ENCODE measurements around the gene CHCHD4.

DNA sequence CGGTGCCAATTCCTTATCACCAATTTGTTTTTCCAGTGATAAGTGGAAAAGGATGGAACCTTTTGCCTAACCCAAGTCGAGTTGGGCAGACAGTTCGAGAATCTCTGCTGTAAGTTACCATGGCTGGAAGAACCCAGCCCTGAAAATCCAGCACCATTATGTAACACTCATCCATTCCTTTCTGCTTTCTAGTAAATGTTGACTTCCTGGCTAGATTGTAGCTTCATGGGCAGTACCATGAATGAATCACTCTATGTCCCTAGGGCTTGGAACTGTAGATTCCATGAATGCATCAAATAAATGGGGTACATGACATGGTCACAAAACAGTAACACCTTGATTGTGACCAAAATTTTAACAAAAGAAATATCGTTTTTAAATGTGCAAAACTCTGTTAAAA, 14.0 kb downstream of the CHCHD4 start:
- TF ChIP-seq GATA2 (IDR thresholded peaks at IDR 0.05; ENCODE audit: low read depth, low read length) (no peak), GATA3 (IDR thresholded peaks at IDR 0.05; ENCODE audit: low read depth, low read length) (no peak)

Measured in SH-SY5Y (cell line).